Measurements from ENCODE around the gene C3orf22.
"Not testable (repeated sequence)": the region's sequence is repeated elsewhere in the genome, so short reads cannot be mapped to it uniquely, and the experiment has no call there.

Gene C3orf22, protein sequence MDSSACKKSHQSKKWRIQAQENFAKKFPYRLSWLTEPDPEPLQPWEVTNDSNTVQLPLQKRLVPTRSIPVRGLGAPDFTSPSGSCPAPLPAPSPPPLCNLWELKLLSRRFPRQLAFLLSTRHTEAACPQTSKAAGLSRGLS

GRCh38 chr3:126558336-126559071 is at the start of gene C3orf22:
Gene C3orf22, minus strand, starts transcription at chr3:126558932. Its CDS starts 5,542 bp downstream, at chr3:126553390.
- TF ChIP-seq, protein P1, sequence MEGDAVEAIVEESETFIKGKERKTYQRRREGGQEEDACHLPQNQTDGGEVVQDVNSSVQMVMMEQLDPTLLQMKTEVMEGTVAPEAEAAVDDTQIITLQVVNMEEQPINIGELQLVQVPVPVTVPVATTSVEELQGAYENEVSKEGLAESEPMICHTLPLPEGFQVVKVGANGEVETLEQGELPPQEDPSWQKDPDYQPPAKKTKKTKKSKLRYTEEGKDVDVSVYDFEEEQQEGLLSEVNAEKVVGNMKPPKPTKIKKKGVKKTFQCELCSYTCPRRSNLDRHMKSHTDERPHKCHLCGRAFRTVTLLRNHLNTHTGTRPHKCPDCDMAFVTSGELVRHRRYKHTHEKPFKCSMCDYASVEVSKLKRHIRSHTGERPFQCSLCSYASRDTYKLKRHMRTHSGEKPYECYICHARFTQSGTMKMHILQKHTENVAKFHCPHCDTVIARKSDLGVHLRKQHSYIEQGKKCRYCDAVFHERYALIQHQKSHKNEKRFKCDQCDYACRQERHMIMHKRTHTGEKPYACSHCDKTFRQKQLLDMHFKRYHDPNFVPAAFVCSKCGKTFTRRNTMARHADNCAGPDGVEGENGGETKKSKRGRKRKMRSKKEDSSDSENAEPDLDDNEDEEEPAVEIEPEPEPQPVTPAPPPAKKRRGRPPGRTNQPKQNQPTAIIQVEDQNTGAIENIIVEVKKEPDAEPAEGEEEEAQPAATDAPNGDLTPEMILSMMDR (conservative IDR thresholded peaks at IDR 0.05): no peak
- no peak for TF ChIP-seq ZFX (IDR thresholded peaks at IDR 0.05)
- no peak within 1 kb of the TSS for H3K27ac ChIP-seq

GRCh38 chr3:126607214-126607908 is 48.6 kb upstream of the C3orf22 start:
- H3K27ac ChIP-seq: no peak overlapping the region
- TF ChIP-seq ZFX (IDR thresholded peaks at IDR 0.05): no peak
- TF ChIP-seq, protein P1 (conservative IDR thresholded peaks at IDR 0.05): no peak

DNA sequence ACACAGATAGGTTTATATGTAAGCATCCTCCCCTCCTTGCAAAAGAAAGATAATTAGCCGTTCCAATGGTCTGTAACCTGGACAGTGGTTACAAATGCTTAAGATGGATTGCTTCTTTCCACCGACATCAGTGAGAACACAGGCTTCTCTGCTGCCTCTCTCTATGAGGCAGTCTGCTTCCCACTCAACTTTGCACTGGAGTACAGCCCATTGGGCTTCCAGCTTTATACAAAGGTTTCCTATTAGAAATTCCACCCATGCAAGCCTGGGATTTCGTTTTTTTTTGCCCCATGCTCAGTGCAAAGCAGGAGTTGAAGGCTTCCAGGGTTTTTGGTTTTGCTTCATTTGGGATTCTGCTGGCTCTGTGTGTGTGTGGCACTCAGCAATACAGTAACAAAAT is 47.3 kb upstream of the C3orf22 start:
- no peak overlapping the region for H3K27ac ChIP-seq

DNA sequence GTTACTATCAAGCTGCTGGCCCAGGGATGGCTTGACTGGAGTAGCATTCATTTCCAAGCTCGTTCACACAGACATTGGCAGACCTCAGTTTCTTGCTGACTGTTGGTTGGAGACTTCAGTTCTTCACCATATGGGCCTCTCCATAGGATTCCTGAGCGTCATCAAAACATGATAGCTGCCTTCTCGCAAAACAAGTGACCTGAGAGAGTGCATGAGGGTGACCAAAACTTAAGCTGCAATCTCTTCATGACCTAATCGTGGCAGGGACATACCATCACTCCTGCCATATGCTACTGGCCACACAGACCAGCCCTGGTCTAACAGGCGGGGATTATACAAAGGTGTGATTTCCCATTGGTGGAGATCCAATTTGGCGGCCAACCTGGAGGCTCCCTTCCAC is 46.0 kb upstream of the C3orf22 start:
- TF ChIP-seq, protein P1 (conservative IDR thresholded peaks at IDR 0.05): no peak
- TF ChIP-seq ZFX (IDR thresholded peaks at IDR 0.05): no peak

More for the DNA sequence above, 47.3 kb upstream of the C3orf22 start:
- no peak for TF ChIP-seq ZFX (IDR thresholded peaks at IDR 0.05)
- TF ChIP-seq, protein P1 (conservative IDR thresholded peaks at IDR 0.05): no peak

GRCh38 chr3:126599101-126599500 is 40.4 kb upstream of the C3orf22 start:
- H3K27ac ChIP-seq: no peak overlapping the region
- TF ChIP-seq ZFX (IDR thresholded peaks at IDR 0.05): no peak
- TF ChIP-seq, protein P1 (conservative IDR thresholded peaks at IDR 0.05): no peak

More for the DNA sequence above, 46.0 kb upstream of the C3orf22 start:
- no peak overlapping the region for H3K27ac ChIP-seq

DNA sequence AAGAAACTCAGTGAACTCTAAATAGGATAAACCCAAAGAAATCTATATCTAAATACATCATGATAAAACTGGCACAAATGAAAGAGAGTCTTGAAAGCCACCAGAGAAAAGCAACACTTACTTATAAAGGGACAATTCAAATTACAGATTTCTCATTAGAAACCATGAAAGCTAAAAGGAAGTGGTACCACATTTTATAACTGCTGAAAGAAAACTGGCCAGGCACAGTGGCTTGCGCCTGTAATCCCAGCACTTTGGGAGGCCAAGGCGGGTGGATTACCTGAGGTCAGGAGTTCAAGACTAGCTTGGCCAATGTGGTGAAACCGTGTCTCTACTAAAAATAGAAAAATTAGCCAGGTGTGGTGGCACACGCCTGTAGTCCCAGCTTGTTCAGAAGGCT is 36.7 kb upstream of the C3orf22 start:
- H3K27ac ChIP-seq: not testable (repeated sequence)

DNA sequence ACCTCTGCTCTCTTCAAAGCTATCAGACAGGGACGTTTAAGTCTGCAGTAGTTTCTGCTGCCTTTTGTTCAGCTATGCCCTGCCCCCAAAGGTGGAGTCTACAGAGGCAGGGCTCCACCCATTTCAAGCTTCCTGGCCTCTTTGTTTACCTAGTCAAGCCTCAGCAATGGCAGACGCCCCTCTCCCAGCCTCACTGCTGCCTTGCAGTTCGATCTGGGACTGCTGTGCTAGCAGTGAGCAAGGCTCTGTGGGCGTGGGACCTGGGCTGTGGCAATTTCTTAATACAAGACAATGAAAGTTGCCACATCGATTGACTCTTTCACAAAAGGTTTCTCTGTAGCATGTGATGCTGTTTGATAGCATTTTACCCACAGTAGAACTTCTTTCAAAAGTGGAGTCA is 32.8 kb upstream of the C3orf22 start:
- not testable (repeated sequence) for H3K27ac ChIP-seq

- TF ChIP-seq, protein P1 (conservative IDR thresholded peaks at IDR 0.05): no peak
- H3K27ac ChIP-seq: no peak overlapping the region
Measured at GRCh38 chr3:126582311-126582710, 23.6 kb upstream of the C3orf22 start.

Data from C4-2B (cell line).